Left renal cortex interstitium (tissue), 4 donors: ENCODE results near the gene VAMP2. TPM values are rescaled to one million over a fixed set of nuclear protein-coding genes. Genes with fewer than 3 reads are reported as not detected.

Source experiments
- DNase-seq, 4 donors: peaks; one replicate each; pipeline ENCODE4 v3.0.0-alpha.2; 2013; ENCODE audit warnings: low read depth in 4 of 4, low spot score in 2 of 4, missing footprints in 1 of 4
- polyA plus RNA-seq, 4 donors: library from polyadenylated mRNA; unstranded; fragments of 120-200 nt; gene quantifications; one replicate each; pipeline ENCODE4 v1.2.1, GENCODE V29; 2013; ENCODE audit not compliant: insufficient read length in 4 of 4

VAMP2 gene, protein sequence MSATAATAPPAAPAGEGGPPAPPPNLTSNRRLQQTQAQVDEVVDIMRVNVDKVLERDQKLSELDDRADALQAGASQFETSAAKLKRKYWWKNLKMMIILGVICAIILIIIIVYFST
- polyA plus RNA-seq = 100 to 1,000 TPM; 107 to 139 (median 124) TPM

DNA sequence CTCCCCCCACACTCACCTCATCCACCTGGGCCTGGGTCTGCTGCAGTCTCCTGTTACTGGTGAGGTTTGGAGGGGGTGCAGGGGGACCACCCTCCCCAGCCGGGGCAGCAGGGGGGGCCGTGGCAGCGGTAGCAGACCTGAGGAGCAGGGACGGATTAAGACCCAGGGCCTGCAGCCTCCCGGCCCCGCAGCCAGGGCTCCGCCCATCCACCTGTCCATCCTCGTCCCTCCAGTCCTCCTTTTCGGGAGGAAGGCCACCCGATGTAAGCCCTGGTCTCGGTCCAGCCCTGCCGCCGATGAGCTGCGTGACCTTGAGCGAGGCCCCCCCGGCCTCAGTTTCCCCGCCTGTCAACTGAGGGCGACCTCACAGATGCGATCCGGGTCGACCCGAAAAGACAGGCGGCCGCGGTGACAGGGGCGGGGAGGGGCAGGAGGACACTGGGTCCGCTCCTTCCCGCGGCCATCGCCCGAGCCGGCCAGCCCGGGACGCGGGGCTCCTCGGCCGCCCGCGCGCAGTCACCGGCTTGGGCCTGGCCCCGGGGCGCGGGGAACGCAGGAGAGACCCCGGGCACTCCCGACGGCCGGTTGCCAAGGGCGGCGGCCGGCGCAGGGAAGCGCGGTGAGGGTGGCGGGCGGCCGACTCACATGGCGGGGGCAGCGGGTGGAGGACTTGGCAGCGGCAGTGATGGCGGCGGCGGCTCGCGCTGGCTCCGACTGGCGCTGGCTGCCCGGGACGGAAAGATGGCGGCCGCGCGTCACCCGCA, at the start of gene VAMP2:
VAMP2 (minus strand) TSS at position 716 of the 764 bp plus-strand sequence; CDS start at position 647, 69 bp downstream.
- no peak for DNase-seq

DNA sequence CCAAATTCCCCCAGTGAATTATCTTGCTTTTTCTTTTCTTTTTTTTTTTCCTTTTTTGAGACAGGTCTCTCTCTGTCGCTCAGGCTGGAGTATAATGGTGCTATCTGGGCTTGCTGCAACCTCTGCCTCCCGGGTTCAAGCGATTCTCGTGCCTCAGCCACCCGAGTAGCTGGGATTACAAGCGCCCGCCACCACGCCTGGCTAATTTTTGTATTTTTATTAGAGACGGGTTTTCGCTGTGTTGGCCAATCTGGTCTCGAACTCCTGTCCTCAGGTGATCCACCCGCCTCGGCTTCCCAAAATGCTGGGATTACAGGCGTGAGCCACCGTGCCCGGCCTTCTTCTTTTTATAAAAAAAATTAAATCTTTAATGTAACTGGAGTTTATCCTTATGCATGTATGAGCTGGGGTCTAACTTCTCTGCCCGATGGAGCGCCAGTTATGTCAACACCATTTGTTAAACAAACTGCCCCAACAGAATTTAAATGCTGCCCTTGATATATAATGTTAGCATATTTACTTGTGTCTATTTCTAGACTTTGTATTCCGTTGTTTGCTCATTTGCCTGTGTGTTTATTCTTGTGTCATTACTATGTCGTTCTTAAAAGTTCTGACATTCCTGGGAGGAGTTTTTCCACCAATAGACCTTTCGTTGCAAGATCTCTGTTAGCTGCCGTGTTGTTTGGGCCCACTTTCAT, 48.2 kb upstream of the VAMP2 start:
- DNase-seq = no peak

DNA sequence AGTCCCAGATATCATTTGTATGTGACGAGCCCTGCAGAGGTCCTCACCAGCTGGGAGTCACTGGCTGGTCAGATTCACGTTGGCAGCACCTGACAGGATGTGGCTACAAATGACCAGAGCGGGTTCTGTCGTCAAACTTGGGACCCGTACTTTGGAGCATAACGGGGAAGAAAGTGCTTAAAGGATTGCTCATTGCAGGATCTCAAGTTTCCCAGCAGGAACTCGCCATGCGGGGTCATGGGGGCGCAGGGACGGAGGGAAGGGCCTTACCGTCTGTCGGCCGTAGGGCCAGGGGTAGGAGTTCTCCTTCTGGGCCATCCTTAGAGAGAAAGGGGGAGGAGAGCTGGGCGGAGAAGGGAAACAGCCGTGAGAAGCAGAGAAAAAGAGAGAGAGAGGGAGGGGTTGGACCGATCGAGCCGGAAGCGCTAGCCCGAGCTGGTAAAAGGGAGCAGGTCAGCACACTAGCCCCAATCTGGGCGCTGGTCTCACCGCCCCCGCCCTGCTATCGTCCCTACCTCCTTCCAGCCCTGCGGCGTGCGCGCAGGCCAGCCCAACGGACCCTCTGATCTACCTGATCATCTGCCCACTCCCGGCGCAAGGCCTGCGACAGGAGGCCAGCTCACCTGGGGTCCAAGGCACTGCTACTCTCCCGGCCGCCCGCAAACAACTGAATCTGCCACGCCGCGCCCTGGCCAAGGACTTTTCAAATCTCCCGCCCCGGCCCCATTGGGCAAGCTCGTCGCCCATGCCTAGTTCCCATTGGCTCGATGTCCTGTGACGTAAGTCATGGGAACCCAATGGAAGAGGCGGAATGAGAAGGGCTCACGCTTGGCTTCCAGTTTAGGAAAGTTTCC, 47.4 kb upstream of the VAMP2 start, which contains the start of gene AURKB:
AURKB (minus strand) TSS at position 669 of the 854 bp plus-strand sequence; CDS start at position 318, 351 bp downstream.
- peak in 3 of 4 donors; percentile 91 to 99 (median 96) for DNase-seq

DNA sequence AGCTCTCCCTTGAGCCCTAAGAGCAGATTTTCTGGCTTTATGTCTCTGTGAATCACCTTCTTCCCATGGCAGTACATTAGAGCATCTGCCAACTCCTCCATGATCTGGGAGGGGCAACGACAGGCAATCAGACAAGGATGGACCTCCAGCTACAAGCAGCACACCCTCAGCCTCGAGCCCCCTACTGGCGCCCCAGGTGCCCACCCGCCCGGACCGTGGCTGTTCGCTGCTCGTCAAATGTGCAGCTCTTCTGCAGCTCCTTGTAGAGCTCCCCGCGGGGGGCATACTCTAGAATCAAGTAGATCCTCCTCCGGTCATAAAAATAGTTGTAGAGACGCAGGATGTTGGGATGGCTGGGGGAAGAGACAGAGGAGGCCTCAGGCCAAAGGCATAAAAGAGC, 43.8 kb upstream of the VAMP2 start:
- DNase-seq = no peak

DNA sequence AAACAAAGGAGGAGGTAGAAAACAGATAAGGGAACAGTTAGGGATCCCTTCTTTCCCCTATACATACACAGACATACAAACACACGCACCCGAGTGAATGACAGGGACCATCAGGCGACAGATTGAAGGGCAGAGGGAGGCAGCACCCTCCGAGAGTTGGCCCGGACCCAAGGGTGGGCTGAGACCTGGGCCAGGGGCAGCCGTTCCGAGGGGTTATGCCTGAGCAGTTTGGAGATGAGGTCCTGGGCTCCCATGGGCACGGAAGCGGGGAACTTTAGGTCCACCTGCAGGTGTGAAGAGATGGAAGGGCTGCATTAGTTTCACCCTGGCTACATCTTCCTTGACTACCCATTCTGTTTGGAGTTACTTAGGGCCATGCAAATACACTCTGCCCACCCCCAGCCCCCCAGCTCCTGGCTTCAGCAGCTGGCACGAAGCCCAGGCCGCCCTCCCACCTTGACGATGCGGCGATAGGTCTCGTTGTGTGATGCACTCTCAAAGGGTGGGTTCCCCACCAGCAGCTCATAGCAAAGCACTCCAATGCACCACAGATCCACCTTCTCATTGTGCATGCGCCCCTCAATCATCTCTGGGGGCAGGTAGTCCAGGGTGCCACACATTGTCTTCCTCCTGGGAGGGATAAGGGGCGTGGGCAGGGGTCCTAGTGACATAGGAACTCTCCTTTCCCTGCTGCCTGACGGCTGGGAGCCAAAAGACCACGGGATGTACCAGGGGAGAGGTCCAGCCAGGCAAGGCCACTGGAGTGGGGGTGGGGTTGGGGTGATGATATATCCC, 42.2 kb upstream of the VAMP2 start:
- no peak for DNase-seq

DNA sequence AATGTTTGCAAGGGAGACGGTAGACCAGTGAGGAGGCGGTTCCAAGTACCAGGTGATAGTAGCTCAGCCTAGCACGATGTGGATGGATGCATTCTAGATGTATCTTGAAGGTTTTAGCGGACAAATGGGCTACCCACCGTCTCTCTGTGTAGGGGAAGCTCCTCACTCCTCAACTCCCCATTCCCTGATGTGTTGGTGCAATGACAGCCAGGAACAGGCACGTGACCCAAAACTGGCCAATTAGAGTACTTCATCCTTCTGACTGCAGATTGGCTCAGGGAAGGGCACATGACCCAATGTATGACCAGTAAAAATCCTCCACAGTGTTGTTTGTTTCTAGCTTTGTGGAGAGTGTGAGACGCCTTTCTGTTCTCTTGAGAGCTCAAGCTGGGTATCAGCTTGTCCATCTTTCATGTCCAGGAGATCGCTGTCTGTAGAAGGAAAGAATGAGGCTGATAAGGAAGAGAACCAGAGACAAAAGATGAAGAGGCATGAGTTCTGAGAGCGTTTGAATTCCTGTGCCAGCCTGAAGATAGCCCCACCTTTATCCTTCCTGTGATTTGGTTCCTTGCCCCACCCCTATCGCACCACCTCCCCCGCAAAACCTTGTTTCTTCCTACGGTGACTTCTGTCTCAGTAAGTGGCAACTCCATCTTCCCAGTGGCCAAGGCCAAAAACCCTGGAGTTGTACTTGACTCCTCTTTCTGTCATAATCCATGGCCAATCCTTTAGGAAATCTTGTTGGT, 29.5 kb upstream of the VAMP2 start:
- peak in 1 of 4 donors; percentile 86 for DNase-seq

DNA sequence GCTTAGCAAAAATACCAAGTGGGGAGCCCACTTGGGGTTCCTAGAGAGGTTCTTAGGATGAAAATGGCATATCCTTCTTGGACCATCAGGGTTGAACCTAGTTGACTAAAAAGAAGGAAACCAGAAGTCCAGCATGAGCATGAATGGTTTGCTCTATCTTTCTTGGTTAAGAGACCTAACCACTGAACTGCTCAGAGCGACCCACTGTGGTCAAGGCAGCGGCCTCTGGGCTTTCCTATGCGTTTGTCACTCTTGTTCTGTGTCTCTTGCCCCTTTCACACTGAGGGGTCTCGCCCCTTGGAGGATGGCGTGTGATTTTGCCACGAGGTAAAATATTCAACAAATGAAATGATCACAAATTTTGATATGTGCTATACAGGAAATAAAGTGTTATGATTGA, 27.8 kb upstream of the VAMP2 start:
- DNase-seq = no peak

DNA sequence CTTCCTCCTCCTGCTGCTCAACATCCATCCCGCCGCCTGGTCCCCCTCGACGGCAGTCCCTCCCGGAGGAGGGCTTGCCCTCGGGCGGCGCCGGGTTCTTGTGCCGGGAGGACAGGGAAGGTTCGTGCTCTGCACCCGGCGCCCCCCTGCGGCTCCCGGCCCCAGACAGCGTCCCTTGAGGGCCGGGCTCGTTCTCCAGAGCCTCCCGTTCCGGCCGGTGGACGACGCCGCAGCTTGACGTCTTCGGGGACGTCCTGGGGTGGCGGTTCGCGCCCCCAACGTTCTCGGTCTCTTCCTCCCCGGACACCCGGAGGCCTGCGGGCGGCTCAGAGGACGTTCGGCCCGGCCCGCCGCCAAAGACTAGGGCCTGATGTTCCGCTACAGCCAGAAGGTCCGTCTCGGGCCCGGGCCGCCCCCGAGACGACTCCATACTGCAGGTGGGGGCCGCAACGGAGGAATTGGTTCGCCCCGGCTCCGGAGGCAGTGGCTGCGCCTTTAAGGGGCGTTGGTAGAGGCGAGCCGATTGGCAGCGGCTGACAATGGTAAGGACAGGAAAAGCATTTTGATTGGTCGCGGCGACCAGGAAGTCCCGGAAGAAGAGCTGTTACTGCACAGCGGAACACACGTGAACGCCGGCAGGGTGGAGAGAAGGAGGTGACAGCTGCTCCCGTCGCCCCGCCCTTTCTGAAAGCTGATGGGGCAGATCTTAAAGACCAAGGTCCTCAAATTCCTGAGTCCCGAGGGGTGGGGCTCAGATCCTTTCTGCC, 27.1 kb upstream of the VAMP2 start, which contains the start of gene BORCS6:
BORCS6 (minus strand) TSS at position 470 of the 767 bp plus-strand sequence; CDS start at position 430, 40 bp downstream.
- peak in 2 of 4 donors; percentile 92 for DNase-seq

DNA sequence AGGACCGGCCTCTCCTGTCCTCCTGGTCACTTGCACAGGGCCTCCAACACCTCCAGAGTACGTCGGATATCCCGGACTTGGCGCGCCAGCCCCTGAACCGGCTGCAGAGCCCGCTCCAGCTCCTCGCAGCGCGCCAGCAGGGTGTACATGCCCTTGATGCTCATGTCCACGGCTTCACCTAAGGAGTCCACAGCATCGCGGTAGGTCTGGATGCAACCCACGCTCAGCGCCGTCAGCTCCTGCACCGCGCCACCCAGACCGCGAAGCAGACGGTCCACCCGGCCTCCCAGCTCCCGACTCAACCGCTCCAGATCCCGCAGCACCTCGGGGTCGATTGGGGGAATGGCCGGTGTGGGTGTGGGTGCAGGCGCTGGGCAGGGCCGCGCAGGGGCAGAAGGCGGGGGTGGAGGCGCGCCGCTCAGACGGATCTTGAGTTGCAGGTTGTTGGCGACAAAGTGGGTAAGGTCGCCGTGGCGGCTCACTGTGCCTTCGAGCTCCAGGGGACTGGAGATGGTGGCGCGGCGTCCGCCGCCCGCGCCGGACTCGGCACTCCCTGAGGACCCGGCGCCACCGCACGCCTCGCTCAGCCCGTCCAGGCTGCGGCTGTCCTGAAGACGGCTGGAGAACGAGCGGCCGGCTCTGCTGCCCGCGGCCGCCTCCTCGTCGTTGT, 26.4 kb upstream of the VAMP2 start:
- no peak for DNase-seq

DNA sequence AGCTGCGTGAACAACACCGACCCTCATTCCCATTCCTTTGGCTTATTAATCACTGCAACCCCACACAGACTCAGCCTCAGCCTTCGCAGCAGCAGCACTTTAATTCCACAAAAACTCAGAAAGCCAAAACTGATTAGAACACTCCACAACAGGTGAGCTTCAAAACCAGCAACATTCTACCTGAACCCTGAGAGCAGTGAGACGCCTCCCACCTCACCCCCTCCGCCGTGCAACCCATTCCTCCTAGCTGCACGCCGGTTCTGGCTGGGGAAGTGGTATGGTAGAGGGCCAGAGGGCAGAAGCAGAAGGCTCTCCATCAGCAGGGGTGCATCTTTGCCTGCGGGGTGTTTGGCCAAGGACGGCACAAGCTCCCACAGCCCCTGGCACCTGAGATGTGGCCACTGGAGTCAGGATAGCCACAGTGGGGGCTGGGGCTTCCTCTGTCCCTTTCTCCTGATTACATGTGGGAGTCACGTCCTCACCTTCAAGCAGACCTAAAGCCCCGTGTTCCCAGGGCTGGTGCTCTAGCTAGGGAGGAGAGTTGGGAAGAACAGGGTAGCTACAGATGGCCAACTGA, 25.6 kb upstream of the VAMP2 start:
- no peak for DNase-seq

DNA sequence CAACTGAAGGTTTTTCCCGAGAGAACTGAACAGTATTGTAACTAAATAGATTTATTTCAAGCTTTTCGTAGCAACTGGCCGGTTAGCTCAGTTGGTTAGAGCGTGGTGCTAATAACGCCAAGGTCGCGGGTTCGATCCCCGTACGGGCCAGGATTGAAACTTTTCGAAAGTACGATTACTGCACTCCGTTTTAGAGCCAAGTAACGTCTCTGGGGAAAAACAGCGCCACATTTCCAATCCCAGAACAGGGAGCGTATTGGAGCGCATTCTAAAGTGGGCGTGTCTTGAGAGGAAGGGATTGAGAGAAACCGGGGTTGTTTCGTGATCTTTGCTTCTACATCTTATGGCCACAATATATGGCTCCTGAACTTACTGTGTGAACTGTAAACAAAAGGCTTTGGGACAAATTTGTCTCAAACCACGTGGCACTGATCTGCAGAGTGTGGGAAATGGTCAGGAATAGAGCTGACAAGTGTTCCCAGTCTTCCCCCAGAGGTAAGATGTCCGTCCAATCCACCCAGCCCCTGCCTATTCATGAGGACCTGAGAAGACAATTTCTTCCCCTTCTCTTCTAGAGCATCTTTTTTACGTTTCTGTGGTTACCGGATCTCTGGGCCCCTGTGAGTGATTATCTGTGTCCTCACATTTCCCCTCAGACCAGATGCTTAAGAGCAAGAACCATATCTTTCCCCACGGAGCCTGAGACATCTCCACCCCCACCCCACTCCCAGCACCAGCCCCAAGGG, 24.9 kb upstream of the VAMP2 start:
- peak in 2 of 4 donors; percentile 91 to 94 for DNase-seq

DNA sequence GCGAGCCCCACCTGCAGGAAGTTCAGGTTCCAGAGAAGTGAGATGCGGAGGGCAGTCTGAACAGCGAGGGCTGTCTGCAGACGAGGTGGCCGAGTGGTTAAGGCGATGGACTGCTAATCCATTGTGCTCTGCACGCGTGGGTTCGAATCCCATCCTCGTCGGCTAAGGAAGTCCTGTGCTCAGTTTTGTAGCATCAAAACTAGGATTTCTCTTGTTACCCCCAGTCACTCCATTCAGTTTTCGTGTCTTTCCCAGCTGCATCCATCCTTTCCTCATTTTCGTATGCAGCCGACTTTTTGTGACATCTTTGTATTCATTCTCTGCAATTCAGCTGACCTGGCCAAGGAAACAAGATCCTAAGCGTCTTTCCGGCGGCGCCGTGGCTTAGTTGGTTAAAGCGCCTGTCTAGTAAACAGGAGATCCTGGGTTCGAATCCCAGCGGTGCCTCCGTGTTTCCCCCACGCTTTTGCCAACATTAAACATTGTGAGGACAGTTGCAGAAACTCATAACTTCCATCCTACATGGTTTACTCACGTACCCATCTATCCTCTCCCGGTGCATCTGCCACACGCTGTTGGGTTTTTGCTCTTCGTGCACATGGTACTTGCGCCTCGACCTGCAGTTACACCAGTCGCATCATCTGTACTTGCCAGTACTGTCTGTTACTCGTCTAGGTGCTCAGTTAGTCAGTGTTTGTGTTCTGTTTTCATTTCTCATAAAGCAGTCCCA, 24.2 kb upstream of the VAMP2 start:
- DNase-seq = peak in 3 of 4 donors; percentile 89 to 95 (median 93)

DNA sequence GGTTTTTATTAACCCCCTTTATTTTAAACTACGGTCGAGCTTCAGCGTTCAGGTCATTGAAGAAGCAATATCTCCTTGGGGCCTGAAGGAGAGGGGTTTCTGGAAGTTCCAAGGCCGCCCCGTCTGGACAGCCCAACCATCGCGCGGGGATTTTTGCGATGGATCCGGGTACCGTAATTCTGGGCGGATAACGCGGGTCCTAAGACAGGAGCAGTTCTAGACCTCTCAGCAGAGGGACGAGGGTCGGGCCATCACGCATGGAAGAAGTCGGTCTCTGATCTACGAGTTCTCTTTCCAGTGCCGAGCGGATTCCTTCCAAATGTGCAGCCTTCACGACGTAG, 23.7 kb upstream of the VAMP2 start:
- DNase-seq = no peak

DNA sequence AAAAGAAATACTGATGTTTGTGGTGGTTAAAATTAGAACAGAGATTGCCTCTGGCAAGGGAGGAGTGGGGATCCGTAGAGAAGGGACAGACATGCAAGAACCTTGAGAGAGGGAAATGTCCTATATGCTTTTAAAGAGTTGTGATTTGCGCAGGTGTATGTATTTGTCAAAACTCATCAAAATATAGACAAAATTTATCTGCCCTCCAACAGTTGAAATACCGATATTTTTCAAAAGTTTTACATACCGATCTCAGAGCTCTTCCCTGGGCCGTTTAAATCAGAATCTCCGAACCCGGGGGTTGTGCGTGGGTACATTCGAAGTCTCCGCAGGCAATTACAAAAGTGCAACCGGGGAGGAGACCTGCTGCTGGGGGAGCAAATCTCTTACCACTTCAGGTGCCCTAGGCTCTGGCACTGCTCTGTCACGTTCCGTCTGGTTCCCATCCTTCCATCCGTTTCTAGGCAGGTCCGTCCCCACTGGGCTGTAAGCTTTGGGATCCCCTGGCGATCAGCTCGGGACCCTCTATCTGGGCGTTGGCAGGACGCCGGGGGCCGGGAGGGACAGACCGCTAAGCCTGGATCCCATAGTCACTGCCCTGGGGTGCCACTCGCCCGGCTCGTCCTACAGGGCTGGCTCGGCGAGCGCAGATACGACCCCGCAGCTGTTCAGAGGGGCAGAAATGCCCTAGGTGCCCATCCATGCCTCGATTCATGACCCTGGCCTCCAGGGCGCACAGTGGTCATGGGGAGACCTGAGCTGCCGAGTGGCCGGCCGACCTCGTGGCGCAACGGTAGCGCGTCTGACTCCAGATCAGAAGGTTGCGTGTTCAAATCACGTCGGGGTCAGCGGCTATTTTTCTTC, 23.1 kb upstream of the VAMP2 start:
- no peak for DNase-seq
